AG04450 (cell line): ENCODE measurements around the gene DYNC1I1. TPM values are rescaled to one million over a fixed set of nuclear protein-coding genes. Genes with fewer than 3 reads are reported as not detected.

Experiments used
- CTCF ChIA-PET: fragments of 300-600, 350-600 bp; formaldehyde crosslinking; extraction: SDS; loops from one replicate; lab custom pipeline; 2022; ENCODE audit warnings: antibody characterized with exemption, inconsistent platforms; lab: Charles Lee
- POLR2A ChIA-PET: fragments of 350-600 bp; formaldehyde crosslinking; extraction: SDS; loops from one replicate; lab custom pipeline; 2021; ENCODE audit warnings: antibody characterized with exemption, inconsistent platforms; lab: Yijun Ruan, JAX
- DNase-seq: peaks from one replicate; pipeline ENCODE4 v3.0.0-alpha.2; 2011; ENCODE audit warnings: low read depth, low spot score
- H3K27ac ChIP-seq: one replicate; pipeline ENCODE4 v1.5.1; 2012; ENCODE audit warnings: low read depth, low read length, control low read depth
- H3K27me3 ChIP-seq: one replicate; pipeline ENCODE4 v1.6.0; 2012; ENCODE audit warnings: low read length; ENCODE audit not compliant: control insufficient read depth, insufficient read depth
- H3K4me3 ChIP-seq: 2 replicates; pipeline ENCODE4 v1.5.1; 2011; ENCODE audit warnings: mild to moderate bottlenecking, low read depth, low read length, control low read depth
- H3K9me3 ChIP-seq: 2 replicates; pipeline ENCODE4 v1.5.1; 2012; ENCODE audit warnings: low read length; ENCODE audit not compliant: control insufficient read depth, insufficient read depth
- CTCF ChIP-seq: IDR thresholded peaks from 2 replicates; pipeline ENCODE4 v1.5.1; 2011; ENCODE audit warnings: low read depth, low read length, control low read depth, inconsistent platforms
- polyA plus RNA-seq: library from polyadenylated mRNA; depleted of rRNA; stranded (reverse); fragments of >200 nt; gene quantifications from 2 replicates; pipeline ENCODE4 v1.2.3, GENCODE V29; 2011

Gene DYNC1I1
- polyA plus RNA-seq, 1 experiment, result 0.06 TPM

DNA sequence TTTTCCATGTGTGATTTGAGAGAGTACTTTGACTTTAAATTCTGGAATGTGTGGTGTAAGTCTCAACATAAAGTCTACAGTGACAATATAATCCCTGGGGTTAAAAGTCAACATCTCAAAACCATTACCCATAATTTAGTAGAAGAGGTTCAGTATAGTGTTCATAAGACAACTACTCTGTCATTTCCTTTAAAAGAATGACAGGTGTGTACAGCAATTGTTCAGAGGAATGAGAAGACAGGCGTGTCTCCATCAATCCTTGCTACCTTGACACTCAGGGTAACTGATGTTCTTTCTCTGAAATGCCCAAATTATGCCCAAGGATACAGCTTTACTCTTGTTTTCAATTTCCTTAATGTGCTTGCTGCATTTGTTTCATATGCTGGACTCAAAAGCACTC is 256.4 kb downstream of the DYNC1I1 start:
- no peak for DNase-seq
- Histone ChIP-seq H3K4me3 (no peak overlapping the region), H3K9me3 (no peaks in the 10 kb centered on the region), H3K27me3 (no peaks in the 10 kb centered on the region), H3K27ac (no peak overlapping the region)
- ChIA-PET POLR2A (no interaction called here), CTCF (no interaction called here)
- no peak for TF ChIP-seq CTCF

DNA sequence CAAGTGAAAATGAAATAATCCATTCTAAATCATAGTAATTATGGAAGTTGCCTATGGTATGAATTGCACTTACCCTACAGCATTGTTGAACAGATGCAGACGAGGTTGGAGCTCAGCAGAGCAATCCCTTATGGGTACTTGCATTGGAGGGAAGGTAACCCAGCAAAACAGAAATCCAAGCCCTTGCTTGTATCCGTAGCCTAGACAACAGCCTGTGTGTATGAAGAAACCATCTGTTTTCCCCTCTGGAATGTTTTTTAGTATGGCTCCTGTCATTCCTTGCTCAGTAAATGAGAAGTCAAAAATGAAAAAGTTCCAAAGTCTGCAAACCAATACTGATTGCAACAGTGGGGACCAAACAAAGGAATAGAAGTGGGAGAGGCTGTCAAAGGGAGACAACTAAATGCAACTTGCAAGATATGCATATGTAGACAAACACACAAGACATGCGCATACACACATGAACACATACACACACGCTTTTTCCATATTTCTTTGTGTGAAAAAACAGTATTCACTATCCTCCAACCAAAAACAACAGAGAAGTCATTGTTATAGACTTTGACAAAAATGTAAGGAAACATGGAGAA is 260.8 kb downstream of the DYNC1I1 start:
- ChIA-PET CTCF (no interaction called here), POLR2A (no interaction called here)
- DNase-seq, result no peak
- Histone ChIP-seq H3K4me3 (no peak overlapping the region), H3K27me3 (no peaks in the 10 kb centered on the region), H3K27ac (no peak overlapping the region), H3K9me3 (no peaks in the 10 kb centered on the region)
- no peak for TF ChIP-seq CTCF

DNA sequence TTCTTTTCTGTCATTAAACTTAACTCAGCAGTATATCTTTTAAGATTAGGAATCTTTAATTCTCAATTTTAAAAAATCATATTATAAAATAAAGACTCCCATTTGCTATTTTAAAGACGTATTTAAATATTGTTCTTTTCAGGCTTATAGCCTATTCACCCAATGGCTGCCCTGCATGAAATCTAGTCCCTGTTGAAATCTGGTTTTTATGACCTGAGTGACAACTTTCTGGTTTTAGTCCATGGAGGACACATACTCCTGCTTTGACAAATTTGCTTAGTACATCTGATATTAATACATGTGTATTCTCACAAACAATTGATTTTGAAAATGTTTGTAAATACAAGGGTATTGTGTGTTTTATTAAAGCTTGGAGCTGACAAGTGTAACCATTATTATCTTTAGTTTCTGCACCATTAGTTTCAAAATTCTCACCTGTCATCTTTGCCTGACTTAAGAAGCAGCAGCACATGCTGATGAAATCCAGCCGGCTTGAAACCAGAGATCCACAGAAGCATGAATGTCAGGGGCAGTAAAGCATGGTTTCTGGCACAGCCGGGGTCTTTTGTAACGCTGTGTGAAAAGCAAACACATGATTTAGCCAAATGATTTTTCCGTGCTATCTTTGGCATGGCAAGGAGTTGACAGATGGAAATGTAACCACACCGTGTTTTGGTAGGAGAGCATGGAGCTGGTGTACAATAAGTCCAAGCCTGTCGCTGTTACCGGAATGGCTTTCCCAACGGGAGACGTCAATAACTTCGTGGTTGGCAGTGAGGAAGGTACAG is 262.8 kb downstream of the DYNC1I1 start:
- no peaks in the 10 kb centered on the region for H3K27me3 ChIP-seq
- TF ChIP-seq CTCF, result no peak
- ChIA-PET CTCF (no interaction called here), POLR2A (no interaction called here)
- no peak for DNase-seq
- H3K4me3 ChIP-seq, result no peak overlapping the region
- H3K9me3 ChIP-seq, result no peaks in the 10 kb centered on the region
- H3K27ac ChIP-seq, result no peak overlapping the region

DNA sequence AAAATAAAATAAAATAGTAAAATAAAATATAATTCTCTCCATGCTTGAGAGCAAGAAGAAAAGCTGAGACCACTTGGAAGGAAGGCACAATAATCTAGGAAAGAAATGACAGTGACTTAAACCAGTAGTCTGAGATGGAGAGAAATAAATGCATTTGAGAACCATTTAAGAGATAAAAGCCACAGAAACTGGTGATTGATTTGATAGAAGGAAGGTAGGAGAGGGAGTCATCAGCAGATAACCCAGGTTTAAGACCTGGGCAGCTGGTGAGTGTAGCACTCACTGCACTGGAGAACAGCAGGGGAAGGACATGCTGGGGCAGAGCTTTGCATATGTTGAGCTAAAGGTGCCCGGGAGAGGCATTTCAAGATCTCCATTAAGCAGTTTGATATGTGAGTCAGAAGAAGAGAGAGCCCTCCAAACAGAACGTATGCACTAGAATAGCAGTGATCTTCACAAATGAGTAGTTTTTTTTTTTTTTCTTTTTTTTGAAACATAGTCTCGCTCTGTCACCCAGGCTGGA is 268.0 kb downstream of the DYNC1I1 start:
- CTCF ChIA-PET, result no interaction called here
- H3K27me3 ChIP-seq, result no peaks in the 10 kb centered on the region
- no peak overlapping the region for H3K27ac ChIP-seq
- POLR2A ChIA-PET, result no interaction called here
- no peak overlapping the region for H3K4me3 ChIP-seq
- TF ChIP-seq CTCF, result no peak
- DNase-seq, result no peak
- no peaks in the 10 kb centered on the region for H3K9me3 ChIP-seq

- ChIA-PET POLR2A (no interaction called here), CTCF (no interaction called here)
- no peaks in the 10 kb centered on the region for H3K27me3 ChIP-seq
- no peaks in the 10 kb centered on the region for H3K9me3 ChIP-seq
- H3K27ac ChIP-seq, result no peak overlapping the region
- no peak for DNase-seq
- no peak for TF ChIP-seq CTCF
- H3K4me3 ChIP-seq, result no peak overlapping the region
Measured at GRCh38 chr7:96041171-96041570, 268.8 kb downstream of the DYNC1I1 start.
